Sigmoid colon (tissue), 7 donors: ENCODE measurements around the gene TAX1BP3. TPM values are rescaled to one million over a fixed set of nuclear protein-coding genes. Genes with fewer than 3 reads are reported as not detected.

ENCODE experiments used
- DNase-seq: peaks from one replicate; pipeline ENCODE4 v3.0.0-alpha.2; 2019
- H3K27ac ChIP-seq, 4 donors: fragments of 200-600 bp; sonication (generic); one replicate each; pipeline ENCODE4 v1.5.1; 2016 to 2019; ENCODE audit warnings: mild to moderate bottlenecking in 1 of 4
- H3K27me3 ChIP-seq, 3 donors: fragments of 200-600 bp; sonication (generic); one replicate each; pipeline ENCODE4 v1.5.1; 2019; ENCODE audit warnings: mild to moderate bottlenecking in 1 of 3
- H3K36me3 ChIP-seq, 4 donors: fragments of 200-600 bp; sonication (generic); one replicate each; pipeline ENCODE4 v1.5.1; 2016 to 2019
- H3K4me1 ChIP-seq, 4 donors: fragments of 200-600 bp; sonication (generic); one replicate each; pipeline ENCODE4 v1.5.1; 2017 to 2019
- H3K4me3 ChIP-seq, 4 donors: fragments of 200-600 bp; sonication (generic); one replicate each; pipeline ENCODE4 v1.5.1; 2017 to 2019; ENCODE audit warnings: mild to moderate bottlenecking in 2 of 4, moderate library complexity in 1 of 4
- H3K9me3 ChIP-seq, 4 donors: fragments of 200-600 bp in 3 of 4; sonication (generic) in 3 of 4; one replicate each; pipeline versions ENCODE4 v1.5.1 to v1.6.1; 2013 to 2019
- EP300 ChIP-seq, 4 donors: sonication (generic); formaldehyde crosslinking; IDR thresholded peaks; one replicate each; pipeline ENCODE4 v1.6.1; 2017; ENCODE audit warnings: antibody characterized with exemption in 4 of 4
- POLR2A ChIP-seq, 2 donors: fragments of 450-650 bp; IDR thresholded peaks; one replicate each; pipeline ENCODE4 v1.6.1; 2016; ENCODE audit warnings: antibody characterized with exemption in 2 of 2, mild to moderate bottlenecking in 2 of 2, moderate library complexity in 2 of 2
- POLR2AphosphoS5 ChIP-seq, 4 donors: sonication (generic); formaldehyde crosslinking; IDR thresholded peaks; one replicate each; pipeline ENCODE4 v1.6.1; 2017; ENCODE audit warnings: antibody characterized with exemption in 4 of 4
- WGBS, 2 donors: extraction: QIAGEN DNeasy Blood & Tissue Kit; methylation state at CpG; one replicate each; pipeline ENCODE4 v1.1.7; 2013; 5-methylcytosine and 5-hydroxymethylcytosine counted together
- intact Hi-C: fragments of 100-400 bp; cut with DNase I; formaldehyde crosslinking; loops from one replicate; pipeline ENCODE4 v1.15.1; 2023
- polyA plus RNA-seq, 3 donors: library from polyadenylated mRNA; stranded (reverse); fragments of 200-250 nt; gene quantifications; one replicate each; pipeline ENCODE4 v1.2.3, GENCODE V29; 2013
- total RNA-seq, 4 donors: library from RNA; depleted of rRNA; stranded (reverse); fragments of >200 nt; gene quantifications; one replicate each; pipeline ENCODE4 v1.1.0, GENCODE V29; 2016
- TF ChIP-seq, protein P1 (sequence below), 4 experiments: fragments of 450-650 bp in 3 of 4; fragments of 200-600 bp in 1 of 4; IDR thresholded peaks; one replicate each; pipeline ENCODE4 v1.5.1; 2016 to 2019; ENCODE audit warnings: antibody characterized with exemption in 4 of 4, mild to moderate bottlenecking in 3 of 4, moderate library complexity in 2 of 4
- donor health status: healthy with polysubstance abuse.
- donor health status: Bipolar disorder and iron deficiency.
- donor health status: healthy.

The TAX1BP3 gene, protein sequence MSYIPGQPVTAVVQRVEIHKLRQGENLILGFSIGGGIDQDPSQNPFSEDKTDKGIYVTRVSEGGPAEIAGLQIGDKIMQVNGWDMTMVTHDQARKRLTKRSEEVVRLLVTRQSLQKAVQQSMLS
- total RNA-seq (10 to 100 TPM; 58.1 to 92.0 (median 63.5) TPM), polyA plus RNA-seq (100 to 1,000 TPM; 144 to 363 (median 351) TPM)

DNA sequence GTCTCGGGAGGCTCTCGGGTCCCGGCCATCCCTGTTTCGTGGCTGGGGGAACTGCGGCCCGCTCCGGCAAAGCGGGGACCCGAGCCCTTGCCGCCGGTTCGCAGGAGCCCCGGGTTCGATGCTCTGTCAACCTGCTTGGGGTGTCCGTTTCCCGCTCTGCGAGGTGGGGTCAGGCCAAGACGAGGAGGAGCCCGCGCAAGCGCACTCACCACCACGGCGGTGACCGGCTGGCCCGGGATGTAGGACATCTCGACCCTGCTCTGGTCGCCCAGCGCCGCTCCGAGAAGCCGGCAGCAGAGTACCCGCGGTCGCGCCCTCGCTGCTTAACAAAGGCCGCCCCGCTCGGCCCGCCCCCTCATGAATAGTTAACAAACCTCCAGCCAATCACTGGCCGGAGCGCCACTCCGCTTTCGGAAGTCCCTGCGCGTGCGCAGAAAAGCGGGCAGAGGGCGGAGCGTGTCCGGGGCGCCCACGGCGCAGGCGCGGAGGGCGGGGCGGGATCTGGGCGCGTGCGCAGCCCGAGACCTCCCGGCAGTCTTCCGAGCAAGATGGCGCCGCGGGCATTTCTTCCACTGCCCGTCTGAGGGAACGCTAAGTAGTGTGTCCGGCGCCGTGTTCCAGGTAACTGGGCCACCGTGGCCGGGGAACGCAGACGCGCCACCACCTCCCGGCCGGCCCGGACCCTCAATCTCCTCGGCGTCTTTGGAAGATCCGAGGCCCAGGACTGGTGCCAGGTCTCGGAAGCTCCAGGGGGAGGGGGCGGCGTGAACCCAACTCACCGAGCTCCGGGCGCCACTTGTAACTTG, at the start of gene TAX1BP3, which contains the start of gene EMC6:
TSS of gene TAX1BP3 (minus strand) at position 300 of the 806 bp plus-strand sequence. CDS start at position 248, 52 bp downstream.
TSS of gene EMC6 (plus strand) at position 534 of the 806 bp plus-strand sequence. CDS start 335 bp downstream, outside the sequence.
- intact Hi-C loops, result loop anchor here (1.0 to 10.0 kb wide), 3 partner anchors 32 to 624 kb away; partner anchors contain the start of genes CTNS, HASPIN and SHPK
- Histone ChIP-seq H3K9me3 (no peaks in the 10 kb centered on the region), H3K27me3 (no peaks in the 10 kb centered on the region), H3K36me3 (peaks cover 0 to 13% (median 13%) of the 10 kb centered on the region in 4 donors), H3K4me1 (peaks cover 0 to 43% (median 40%) of the 10 kb centered on the region in 4 donors), H3K4me3 (peak within 1 kb of the TSS; percentile 91 to 97 (median 96)), H3K27ac (peak within 1 kb of the TSS; percentile 94 to 98 (median 98))
- peak; percentile 99 for DNase-seq
- 1% methylated on average over 89 of the region's 89 CpGs for WGBS, 2 donors
- TF ChIP-seq POLR2AphosphoS5 (IDR thresholded peaks at IDR 0.05) (peak; percentile 94 to 98 (median 96)), POLR2A (IDR thresholded peaks at IDR 0.05) (peak; percentile 92 to 93), EP300 (IDR thresholded peaks at IDR 0.05) (no peak)
- TF ChIP-seq, protein P1, sequence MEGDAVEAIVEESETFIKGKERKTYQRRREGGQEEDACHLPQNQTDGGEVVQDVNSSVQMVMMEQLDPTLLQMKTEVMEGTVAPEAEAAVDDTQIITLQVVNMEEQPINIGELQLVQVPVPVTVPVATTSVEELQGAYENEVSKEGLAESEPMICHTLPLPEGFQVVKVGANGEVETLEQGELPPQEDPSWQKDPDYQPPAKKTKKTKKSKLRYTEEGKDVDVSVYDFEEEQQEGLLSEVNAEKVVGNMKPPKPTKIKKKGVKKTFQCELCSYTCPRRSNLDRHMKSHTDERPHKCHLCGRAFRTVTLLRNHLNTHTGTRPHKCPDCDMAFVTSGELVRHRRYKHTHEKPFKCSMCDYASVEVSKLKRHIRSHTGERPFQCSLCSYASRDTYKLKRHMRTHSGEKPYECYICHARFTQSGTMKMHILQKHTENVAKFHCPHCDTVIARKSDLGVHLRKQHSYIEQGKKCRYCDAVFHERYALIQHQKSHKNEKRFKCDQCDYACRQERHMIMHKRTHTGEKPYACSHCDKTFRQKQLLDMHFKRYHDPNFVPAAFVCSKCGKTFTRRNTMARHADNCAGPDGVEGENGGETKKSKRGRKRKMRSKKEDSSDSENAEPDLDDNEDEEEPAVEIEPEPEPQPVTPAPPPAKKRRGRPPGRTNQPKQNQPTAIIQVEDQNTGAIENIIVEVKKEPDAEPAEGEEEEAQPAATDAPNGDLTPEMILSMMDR (IDR thresholded peaks at IDR 0.05), result no peak

DNA sequence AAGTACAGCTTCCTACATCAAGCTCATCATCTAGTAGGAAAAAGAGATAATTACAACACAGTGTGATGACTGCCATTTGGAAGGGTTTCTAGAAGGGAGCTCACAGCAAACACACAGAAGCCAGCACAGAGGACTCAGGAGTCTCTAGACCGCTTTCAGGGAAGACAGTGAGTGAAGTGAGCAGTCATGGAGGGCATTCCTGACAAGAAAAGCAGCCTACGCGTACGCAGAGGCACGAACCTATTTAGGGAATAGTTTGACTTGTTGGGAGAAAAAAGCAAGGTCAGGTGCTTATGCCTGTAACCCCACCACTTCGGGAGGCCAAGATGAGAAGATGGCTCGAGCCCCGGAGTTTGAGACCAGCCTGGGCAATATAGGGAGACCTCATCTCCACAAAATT, 46.9 kb upstream of the TAX1BP3 start:
- no peak for DNase-seq
- no peak for TF ChIP-seq POLR2AphosphoS5 (IDR thresholded peaks at IDR 0.05)
- no peak for TF ChIP-seq POLR2A (IDR thresholded peaks at IDR 0.05)
- TF ChIP-seq, protein P1 (IDR thresholded peaks at IDR 0.05), result no peak
- TF ChIP-seq EP300 (IDR thresholded peaks at IDR 0.05), result no peak
- peaks cover 0 to 8% (median 2%) of the 10 kb centered on the region in 4 donors for H3K4me1 ChIP-seq
- H3K4me3 ChIP-seq, result no peak overlapping the region
- no peak overlapping the region for H3K27ac ChIP-seq
- WGBS, 2 donors, result 89 to 95% methylated on average over 8 of the region's 8 CpGs
- H3K27me3 ChIP-seq, result no peaks in the 10 kb centered on the region
- H3K36me3 ChIP-seq, result peaks cover 14 to 86% (median 27%) of the 10 kb centered on the region in 4 donors
- H3K9me3 ChIP-seq, result no peaks in the 10 kb centered on the region
- intact Hi-C loops, result no loop called here

DNA sequence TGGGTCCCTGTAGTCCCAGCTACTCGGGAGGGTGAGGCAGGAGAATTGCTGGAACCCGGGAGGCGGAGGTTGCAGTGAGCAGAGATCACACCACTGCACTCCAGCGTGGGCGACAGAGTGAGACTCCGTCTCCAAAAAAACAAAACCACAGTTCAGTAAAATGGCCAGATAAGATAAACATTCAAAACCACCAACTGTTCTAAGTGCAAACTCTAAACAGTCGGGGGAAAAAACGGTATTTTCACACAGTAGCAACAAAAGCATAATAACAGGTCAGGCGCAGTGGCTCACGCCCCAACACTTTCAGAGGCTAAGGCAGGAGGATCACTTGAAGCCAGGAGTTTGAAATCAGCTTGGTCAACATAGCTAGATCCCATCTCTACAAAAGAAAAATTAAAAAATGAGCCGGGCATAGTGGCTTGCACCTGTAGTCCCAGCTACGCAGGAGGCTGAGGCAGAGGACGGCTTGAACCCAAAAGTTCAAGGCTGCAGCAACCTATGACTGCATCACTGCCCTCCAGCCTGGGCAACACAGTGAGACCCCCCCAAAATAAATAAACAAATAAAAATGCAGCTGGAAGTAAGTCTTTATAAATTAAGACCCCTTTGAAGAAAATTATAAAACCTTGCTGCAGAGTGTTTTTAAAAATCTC, 44.6 kb upstream of the TAX1BP3 start:
- 60 to 76% methylated on average over 13 of the region's 13 CpGs for WGBS, 2 donors
- intact Hi-C loops, result no loop called here
- Histone ChIP-seq H3K27me3 (no peaks in the 10 kb centered on the region), H3K4me3 (no peak overlapping the region), H3K4me1 (no peaks in the 10 kb centered on the region), H3K27ac (no peak overlapping the region), H3K36me3 (peaks cover 14 to 64% (median 23%) of the 10 kb centered on the region in 4 donors), H3K9me3 (no peaks in the 10 kb centered on the region)
- no peak for DNase-seq
- TF ChIP-seq POLR2AphosphoS5 (IDR thresholded peaks at IDR 0.05) (no peak), EP300 (IDR thresholded peaks at IDR 0.05) (no peak), POLR2A (IDR thresholded peaks at IDR 0.05) (no peak)
- TF ChIP-seq, protein P1 (IDR thresholded peaks at IDR 0.05), result no peak

- peaks cover 11 to 44% (median 15%) of the 10 kb centered on the region in 4 donors for H3K36me3 ChIP-seq
- H3K27me3 ChIP-seq, result no peaks in the 10 kb centered on the region
- TF ChIP-seq POLR2A (IDR thresholded peaks at IDR 0.05) (no peak), EP300 (IDR thresholded peaks at IDR 0.05) (no peak), POLR2AphosphoS5 (IDR thresholded peaks at IDR 0.05) (no peak)
- TF ChIP-seq, protein P1 (IDR thresholded peaks at IDR 0.05), result no peak
- DNase-seq, result no peak
- intact Hi-C loops, result no loop called here
- H3K27ac ChIP-seq, result no peak overlapping the region
- no peaks in the 10 kb centered on the region for H3K9me3 ChIP-seq
- no peak overlapping the region for H3K4me3 ChIP-seq
- H3K4me1 ChIP-seq, result no peaks in the 10 kb centered on the region
- WGBS, 2 donors, result 45 to 76% methylated on average over 5 of the region's 5 CpGs
These were observed 42.6 kb upstream of the TAX1BP3 start for GRCh38 chr17:3710951-3711383.
